GM12878 (cell line): ENCODE data around the gene TRAF3IP3. TPM values are rescaled to one million over a fixed set of nuclear protein-coding genes. Genes with fewer than 3 reads are reported as not detected.

Experiments
- ATF7 ChIP-seq: fragments of 450-650 bp; IDR thresholded peaks from 2 replicates; pipeline ENCODE4 v1.6.1; 2016; ENCODE audit warnings: low read depth, mild to moderate bottlenecking
- BCL11A ChIP-seq: IDR thresholded peaks from 2 replicates; pipeline ENCODE4 v1.6.1; 2011; ENCODE audit warnings: low read depth, low read length
- BCLAF1 ChIP-seq: fragments of 450-650 bp; IDR thresholded peaks from 2 replicates; pipeline ENCODE4 v1.6.1; 2017; ENCODE audit warnings: antibody characterized with exemption, mild to moderate bottlenecking, moderate library complexity
- CBFB ChIP-seq: IDR thresholded peaks from 2 replicates; pipeline ENCODE4 v1.6.1; 2016; ENCODE audit warnings: antibody characterized with exemption, low read depth
- CHD2 ChIP-seq: IDR thresholded peaks from 2 replicates; pipeline ENCODE4 v1.6.1; 2011; ENCODE audit warnings: low read depth, low read length, improper control_type of control experiment, borderline replicate concordance
- FOXM1 ChIP-seq: IDR thresholded peaks from 2 replicates; pipeline ENCODE4 v1.6.1; 2012; ENCODE audit warnings: low read depth, mild to moderate bottlenecking, inconsistent platforms, low read length, moderate library complexity
- HDAC6 ChIP-seq: fragments of 200-600 bp; sonication (generic); IDR thresholded peaks from one replicate; pipeline ENCODE4 v1.8.0; 2017; ENCODE audit warnings: antibody characterized with exemption; ENCODE audit not compliant: unreplicated experiment
- IKZF1 ChIP-seq: fragments of 450-650 bp; conservative IDR thresholded peaks from 2 replicates; pipeline ENCODE4 v1.6.1; 2017; ENCODE audit warnings: antibody characterized with exemption, mild to moderate bottlenecking
- IRF5 ChIP-seq: fragments of 450-650 bp; IDR thresholded peaks from 2 replicates; pipeline ENCODE4 v1.6.1; 2017; ENCODE audit warnings: borderline replicate concordance
- NFYB ChIP-seq: IDR thresholded peaks from 2 replicates; pipeline ENCODE4 v1.6.1; 2011; ENCODE audit warnings: low read depth, mild to moderate bottlenecking, low read length, improper control_type of control experiment, moderate library complexity; ENCODE audit not compliant: insufficient read depth
- POLR2AphosphoS5 ChIP-seq: IDR thresholded peaks from 2 replicates; pipeline ENCODE4 v1.6.1; 2011; ENCODE audit warnings: mild to moderate bottlenecking, low read length, inconsistent platforms
- POU2F2 ChIP-seq: IDR thresholded peaks from 3 replicates; pipeline ENCODE4 v1.6.1; 2011; ENCODE audit warnings: low read depth, mild to moderate bottlenecking, low read length, borderline replicate concordance
- RUNX3 ChIP-seq: IDR thresholded peaks from 2 replicates; pipeline ENCODE4 v1.6.1; 2012; ENCODE audit warnings: low read length, inconsistent platforms
- SREBF2 ChIP-seq: IDR thresholded peaks from 2 replicates; pipeline ENCODE4 v1.6.1; 2012; ENCODE audit warnings: mild to moderate bottlenecking, low read length
- SUZ12 ChIP-seq: fragments of 200-600 bp; sonication (generic); IDR thresholded peaks from one replicate; pipeline ENCODE4 v1.6.1; 2018; ENCODE audit warnings: antibody characterized with exemption, mild to moderate bottlenecking; ENCODE audit not compliant: unreplicated experiment
- TAF1 ChIP-seq: IDR thresholded peaks from 2 replicates; pipeline ENCODE4 v1.6.1; 2011; ENCODE audit warnings: mild to moderate bottlenecking, low read depth, low read length, borderline replicate concordance
- TCF3 ChIP-seq: IDR thresholded peaks from 2 replicates; pipeline ENCODE4 v1.6.1; 2012; ENCODE audit warnings: low read depth, mild to moderate bottlenecking, low read length, borderline replicate concordance; ENCODE audit not compliant: insufficient read depth
- ZBTB40 ChIP-seq: fragments of 450-650 bp; IDR thresholded peaks from 2 replicates; pipeline ENCODE4 v1.6.1; 2016; ENCODE audit warnings: mild to moderate bottlenecking, moderate library complexity, borderline replicate concordance
- ZNF592 ChIP-seq: fragments of 450-650 bp; IDR thresholded peaks from 2 replicates; pipeline ENCODE4 v1.6.1; 2017; ENCODE audit warnings: mild to moderate bottlenecking, moderate library complexity
- polyA plus RNA-seq, 11 experiments: library from polyadenylated mRNA; depleted of rRNA in 4 of 11; unstranded in 6 of 11; stranded (reverse) in 5 of 11; fragments of >200 nt; fragmentation: Nextera tagmentation in 4 of 11; fragmentation: Illumina TruSeq in 1 of 11; extraction: Ambion mirVana in 4 of 11; extraction: Trizol in 1 of 11; gene quantifications; 1 replicate in 1 of 11; 2 replicates in 10 of 11; pipeline versions ENCODE4 v1.2.1 to v1.2.3, GENCODE V29; 2011 to 2016; ENCODE audit warnings: inconsistent platforms in 2 of 11, missing spikeins in 2 of 11, low read depth in 1 of 11
- total RNA-seq, 4 experiments: library from RNA; depleted of rRNA in 3 of 4; stranded (reverse); fragments of >200 nt in 3 of 4; fragmentation: Illumina TruSeq in 1 of 4; extraction: Trizol in 1 of 4; gene quantifications; 2 replicates each; pipeline versions ENCODE4 v1.2.1 to v1.2.3, GENCODE V29; 2013 to 2021

TRAF3IP3 gene
- total and polyA plus RNA-seq, 10 of the 15 experiments (the other 5 are each of a cell fraction or from before 2014, with no cell fraction given), result 61.6 to 121 (median 96.5) TPM

DNA sequence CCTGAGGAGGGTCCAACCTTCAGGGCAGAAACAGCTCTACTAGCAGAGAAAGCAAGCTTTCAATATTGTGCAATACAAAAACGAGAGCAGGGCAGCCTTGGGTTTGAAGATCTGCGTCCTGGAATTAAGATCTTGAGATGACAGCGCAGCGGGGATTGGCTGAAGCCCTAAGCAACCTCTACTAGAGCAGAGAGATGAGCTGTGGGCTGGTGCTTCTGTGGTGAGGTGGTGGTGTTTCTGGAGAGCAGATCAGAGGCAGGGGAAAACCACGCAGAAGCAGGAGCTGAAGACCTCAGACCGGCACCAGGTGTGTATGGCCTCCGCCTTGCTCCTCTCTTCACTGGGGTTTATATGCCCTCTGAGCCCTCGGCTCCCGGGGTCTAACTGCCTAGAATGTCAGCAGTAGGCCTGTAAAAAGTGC is 12.5 kb downstream of the TRAF3IP3 start (continued):
- TF ChIP-seq IRF5 (no peak), ATF7 (no peak), RUNX3 (peak; percentile 96), SUZ12 (no peak), HDAC6 (no peak), NFYB (peak; percentile 55), ZNF592 (no peak), BCLAF1 (no peak), IKZF1 (peak; percentile 64), POLR2AphosphoS5 (peak; percentile 88), TCF3 (peak; percentile 62; the same call in 1 of the 2 replicates), CBFB (peak; percentile 79), POU2F2 (peak; percentile 59; the same call in 2 of the 3 replicates), CHD2 (0 out of 2 replicates have a peak, but pooled peaks have one; percentile 18), FOXM1 (no peak), BCL11A (0 out of 2 replicates have a peak, but pooled peaks have one; percentile 9), TAF1 (peak; percentile 54), ZBTB40 (no peak), SREBF2 (peak; percentile 31; the same call in 1 of the 2 replicates)
